ENCODE measurements around the gene RRP1.
A peak's percentile ranks its signal among the peaks of the same experiment; 100 is the strongest.
"Not testable (repeated sequence)": the region's sequence is repeated elsewhere in the genome, so short reads cannot be mapped to it uniquely, and the experiment has no call there.

The RRP1 gene

GRCh38 chr21:43819511-43820405 lies 30.4 kb downstream of the RRP1 start:
- no peak for DNase-seq

- DNase-seq, result no peak
These were observed 31.1 kb downstream of the RRP1 start for GRCh38 chr21:43820466-43820865.

DNA sequence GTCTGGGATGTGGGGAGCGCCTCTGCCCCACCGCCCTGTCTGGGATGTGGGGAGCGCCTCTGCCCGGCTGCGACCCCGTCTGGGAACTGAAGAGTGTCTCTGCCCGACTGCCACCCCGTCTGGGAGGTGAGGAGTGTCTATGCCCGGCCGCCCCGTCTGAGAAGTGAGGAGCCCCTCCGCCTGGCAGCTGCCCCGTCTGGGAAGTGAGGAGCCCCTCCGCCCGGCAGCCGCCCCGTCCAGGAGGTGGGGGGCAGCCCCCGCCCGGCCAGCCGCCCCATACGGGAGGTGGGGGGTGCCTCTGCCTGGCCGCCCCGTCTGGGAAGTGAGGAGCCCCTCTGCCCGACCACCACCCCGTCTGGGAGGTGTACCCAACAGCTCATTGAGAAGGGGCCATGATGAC lies 32.8 kb downstream of the RRP1 start:
- not testable (repeated sequence) for DNase-seq

DNA sequence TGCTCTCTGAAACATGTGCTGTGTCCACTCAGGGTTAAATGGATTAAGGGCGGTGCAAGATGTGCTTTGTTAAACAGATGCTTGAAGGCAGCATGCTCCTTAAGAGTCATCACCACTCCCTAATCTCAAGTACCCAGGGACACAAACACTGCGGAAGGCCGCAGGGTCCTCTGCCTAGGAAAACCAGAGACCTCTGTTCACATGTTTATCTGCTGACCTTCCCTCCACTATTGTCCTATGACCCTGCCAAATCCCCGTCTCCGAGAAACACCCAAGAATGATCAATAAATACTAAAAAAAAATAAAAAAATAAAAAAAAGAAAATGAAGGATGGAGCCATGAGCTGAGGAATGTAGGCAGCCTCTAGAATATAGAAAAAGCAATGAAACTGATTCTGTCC lies 33.4 kb downstream of the RRP1 start:
- DNase-seq, result not testable (repeated sequence)

- no peak for DNase-seq
These were observed 35.2 kb downstream of the RRP1 start for GRCh38 chr21:43824333-43825241.

DNA sequence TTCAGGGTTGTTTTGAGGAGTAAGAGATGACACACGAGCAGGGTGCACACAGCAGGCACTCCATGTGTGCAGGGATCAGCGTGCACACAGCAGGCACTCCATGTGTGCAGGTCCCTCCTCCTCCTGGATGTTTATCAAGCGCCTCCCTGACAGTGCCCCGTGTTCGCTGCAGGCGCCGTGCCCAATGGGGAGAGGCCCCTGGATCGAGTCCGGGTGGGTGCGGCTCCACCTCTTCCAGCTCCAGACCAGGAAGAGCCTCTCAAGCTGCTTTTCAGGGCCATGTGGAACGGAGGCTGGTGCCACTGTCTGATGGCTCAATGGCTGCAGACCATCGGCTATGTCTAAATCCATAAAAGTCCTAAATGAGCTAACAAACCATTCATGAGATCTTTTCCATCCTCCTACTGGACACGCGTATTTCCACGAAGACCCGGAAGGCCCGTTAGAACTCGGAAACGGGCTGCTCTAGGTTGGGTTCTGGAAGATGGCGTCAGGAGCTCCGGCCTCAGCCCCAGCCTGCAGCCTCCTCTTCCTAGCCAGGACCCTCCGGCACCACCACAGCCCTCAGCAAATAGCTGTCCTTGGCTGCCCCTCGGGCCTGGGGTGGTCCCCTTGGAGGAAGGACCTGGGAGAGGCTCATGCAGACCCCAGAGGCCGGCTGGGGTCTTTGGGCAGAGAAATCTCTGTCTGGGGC lies 36.0 kb downstream of the RRP1 start:
- DNase-seq, result no peak

- no peak for DNase-seq
These were observed 36.7 kb downstream of the RRP1 start for GRCh38 chr21:43825936-43826622.

- no peak for DNase-seq
These were observed 37.2 kb downstream of the RRP1 start for GRCh38 chr21:43826623-43826974.

DNA sequence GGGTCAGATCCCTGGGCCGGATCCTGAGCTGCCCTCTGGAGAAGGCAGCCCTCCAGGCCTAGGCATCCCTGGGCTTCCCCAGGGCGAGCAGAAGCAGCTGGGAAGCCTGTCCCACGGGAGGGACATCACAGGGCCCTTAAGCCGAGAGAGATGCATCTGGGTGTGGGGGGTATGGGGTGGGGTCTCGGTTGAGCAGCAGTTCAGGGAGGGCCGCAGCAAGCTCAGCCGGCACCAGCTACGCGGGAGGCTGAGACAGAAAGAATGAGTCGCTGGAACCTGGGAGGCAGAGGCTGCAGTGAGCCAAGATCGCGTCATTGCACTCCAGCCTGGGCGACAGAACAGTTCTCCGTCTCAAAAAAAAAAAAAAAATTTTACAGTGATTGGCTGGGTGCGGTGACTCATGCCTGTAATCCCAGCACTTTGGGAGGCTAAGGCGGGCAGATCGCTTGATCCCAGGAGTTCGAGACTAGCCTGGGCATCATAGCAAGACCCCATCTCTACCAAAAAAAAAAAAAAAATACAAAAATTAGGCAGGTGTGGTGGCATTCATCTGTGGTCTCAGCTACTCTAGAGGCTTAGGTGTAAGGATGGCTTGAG lies 37.7 kb downstream of the RRP1 start:
- peak; percentile 47 for DNase-seq

- no peak for DNase-seq
These were observed 39.8 kb downstream of the RRP1 start for GRCh38 chr21:43829161-43829560.

GRCh38 chr21:43829575-43830119 lies 40.3 kb downstream of the RRP1 start:
- DNase-seq, result no peak

DNA sequence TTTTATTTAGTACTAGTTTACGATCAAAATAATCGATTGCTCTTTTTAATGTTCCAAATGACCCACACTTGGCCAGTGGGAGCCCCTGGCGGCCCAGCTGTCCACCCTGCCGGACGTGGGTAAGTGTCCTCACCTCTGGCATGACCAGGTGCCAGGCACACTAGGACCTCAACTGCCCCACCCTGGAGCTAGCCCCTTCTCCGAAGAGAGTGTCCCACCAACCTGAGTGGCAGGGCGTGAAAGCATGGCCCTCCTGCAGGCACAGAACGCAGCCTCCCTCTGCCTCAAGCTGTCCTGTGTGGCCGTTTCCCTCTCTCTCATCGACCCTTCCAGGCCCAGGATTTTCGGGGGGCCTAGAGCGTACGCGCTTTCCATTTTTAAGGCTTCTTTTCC lies 42.8 kb downstream of the RRP1 start:
- DNase-seq, result no peak

DNA sequence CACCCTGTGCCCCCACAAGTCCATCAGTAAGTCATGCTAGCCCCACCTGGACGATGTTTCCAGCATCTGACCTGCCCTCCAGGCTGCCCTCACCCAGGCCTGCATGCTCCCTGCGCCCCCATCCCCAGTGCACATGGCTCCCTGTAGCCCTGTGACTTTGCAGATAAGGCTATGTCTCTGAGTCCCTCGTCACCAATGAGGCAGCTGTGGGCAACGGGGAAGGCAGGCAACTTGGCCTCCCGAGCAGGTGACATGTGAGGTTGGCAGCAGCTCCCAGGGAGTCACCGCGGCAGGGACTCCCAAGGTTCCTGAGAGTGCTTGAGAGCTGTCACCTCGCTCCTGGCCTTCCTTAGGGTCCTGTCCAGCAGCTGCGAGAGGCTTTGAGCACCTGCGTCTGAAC lies 43.3 kb downstream of the RRP1 start:
- no peak for DNase-seq

- DNase-seq, result no peak
These were observed 44.9 kb downstream of the RRP1 start for GRCh38 chr21:43834146-43834905.

GRCh38 chr21:43835050-43835449 lies 45.7 kb downstream of the RRP1 start:
- DNase-seq, result no peak

DNA sequence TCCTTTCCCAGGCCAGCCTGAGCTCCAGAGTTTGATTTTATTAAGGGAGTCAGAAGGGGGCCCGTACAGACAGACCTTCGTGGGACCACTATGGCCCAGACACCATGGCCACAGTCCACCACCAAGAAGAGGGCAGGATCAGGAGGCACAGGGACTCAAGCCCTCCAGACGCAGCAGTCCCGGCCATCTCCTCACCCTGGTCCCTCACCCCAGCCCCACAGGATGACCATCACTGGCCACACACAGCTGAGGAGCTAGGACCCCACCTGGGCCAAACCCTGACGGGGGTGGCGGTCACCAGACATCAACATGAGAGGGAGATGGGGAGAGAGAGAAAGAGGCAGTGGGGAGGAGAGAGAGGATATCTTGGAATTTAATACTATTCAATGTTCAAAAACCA lies 46.5 kb downstream of the RRP1 start:
- DNase-seq, result no peak

GRCh38 chr21:43836616-43837015 lies 47.2 kb downstream of the RRP1 start:
- DNase-seq, result no peak

DNA sequence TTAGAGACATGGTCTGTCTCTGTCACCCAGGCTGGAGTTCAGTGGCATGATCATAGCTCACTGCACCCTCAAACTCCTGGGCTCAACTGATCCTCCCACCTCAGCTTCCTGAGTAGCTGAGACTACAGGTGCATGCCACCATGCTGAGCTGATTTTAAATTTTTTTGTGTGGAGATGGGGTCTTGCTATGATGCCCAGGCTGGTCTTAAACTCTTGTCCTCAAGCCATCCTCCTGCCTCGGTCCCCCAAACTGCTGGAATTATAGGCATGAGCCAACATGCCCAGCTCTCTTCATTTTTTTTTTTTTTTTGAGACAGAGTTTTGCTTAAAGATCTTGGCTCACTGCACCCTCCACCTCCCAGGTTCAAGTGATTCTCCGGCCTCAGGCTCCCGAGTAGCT lies 50.9 kb downstream of the RRP1 start:
- DNase-seq, result no peak

DNA sequence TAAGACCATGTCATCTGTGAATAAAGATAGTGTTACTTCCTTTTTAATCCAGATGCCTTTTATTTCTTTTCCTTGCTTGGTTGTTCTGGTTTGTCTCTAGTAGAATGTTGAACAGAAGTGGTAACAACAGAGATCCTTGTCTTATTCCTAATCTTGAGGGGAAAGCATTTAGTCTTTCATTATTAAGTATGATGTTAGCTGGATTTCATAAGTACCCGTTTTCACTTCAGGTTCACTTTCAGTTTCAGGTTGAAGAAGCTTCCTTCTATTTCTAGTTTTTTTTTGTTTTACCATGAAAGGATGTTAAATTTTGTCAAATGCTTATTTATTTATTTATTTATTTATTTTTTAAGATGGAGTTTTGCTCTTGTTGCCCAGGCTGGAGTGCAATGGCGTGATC lies 53.4 kb downstream of the RRP1 start:
- no peak for DNase-seq

GRCh38 chr21:43844906-43845305 lies 55.5 kb downstream of the RRP1 start:
- DNase-seq, result not testable (repeated sequence)

DNA sequence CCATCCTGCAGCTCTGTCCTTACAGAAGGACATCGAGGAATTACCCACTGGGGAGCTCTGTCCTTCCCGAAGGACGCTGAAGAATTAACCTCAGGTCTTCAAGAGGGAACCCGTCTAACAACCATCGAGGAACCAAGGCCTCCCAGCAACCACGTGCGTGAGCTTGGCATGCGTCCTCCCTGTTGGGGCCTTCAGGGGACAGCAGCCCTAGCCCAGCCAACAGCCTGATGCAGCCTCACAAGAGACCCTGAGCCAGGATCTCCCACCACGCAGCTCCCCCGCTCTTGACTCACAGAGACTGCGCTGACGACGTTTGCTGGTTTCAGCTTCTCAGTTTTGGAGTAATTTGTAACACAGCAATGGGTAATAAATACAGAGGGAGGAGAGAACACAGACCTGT lies 56.0 kb downstream of the RRP1 start:
- DNase-seq, result no peak
